ENCODE results near the gene LAPTM5. TPM values are rescaled to one million over a fixed set of nuclear protein-coding genes. Genes with fewer than 3 reads are reported as not detected.

LAPTM5 gene
- total and polyA plus RNA-seq, 2 of the 13 experiments (the other 11 are each of a cell fraction or from before 2014, with no cell fraction given) = 0.41 to 0.86 TPM

- Histone ChIP-seq H3K36me3 (replicated peaks in 1 of 2; ENCODE audit: control insufficient read depth in 1 of 2, insufficient read depth in 2 of 2, low read length in 2 of 2) (no peaks in the 10 kb centered on the region), H2AFZ (ENCODE audit: low read length) (no peak overlapping the region), H3K27me3 (ENCODE audit: control insufficient read depth in 1 of 2, insufficient read depth in 2 of 2, low read length in 2 of 2) (0 out of 5 replicates have a peak, but pooled peaks cover 0 to 10% of the 10 kb centered on the region in 2 experiments), H3K9ac (ENCODE audit: insufficient read depth, low read depth, low read length) (no peak overlapping the region), H4K20me1 (ENCODE audit: insufficient read depth, low read length) (no peaks in the 10 kb centered on the region), H3K4me2 (ENCODE audit: low read depth, low read length) (no peak overlapping the region), H3K9me3 (ENCODE audit: low read length) (no peaks in the 10 kb centered on the region), H3K79me2 (ENCODE audit: insufficient read depth, low read length) (no peaks in the 10 kb centered on the region), H3K4me3 (replicated peaks in 1 of 3; ENCODE audit: insufficient read depth in 1 of 3, low read depth in 2 of 3, low read length in 3 of 3) (no peak overlapping the region), H3K4me1 (ENCODE audit: insufficient read depth, low read length) (peaks cover 34% of the 10 kb centered on the region), H3K27ac (ENCODE audit: extremely low read length, insufficient read depth, low read length) (no peak overlapping the region)
- FAIRE-seq (no peak), ATAC-seq (no peak), DNase-seq (ENCODE audit: low spot score) (no peak)
- in situ Hi-C loops (cut with HindIII; ENCODE audit: extremely low pct_ligation_motif_present, low pct_unique_long_range_greater_than_20kb) (no loop called here), intact Hi-C loops (cut with micrococcal nuclease; ENCODE audit: unreplicated experiment) (no loop called here)
- CTCF ChIA-PET (ENCODE audit: low intra/inter-chr PET ratio, low total read pairs) = no interaction called here
- BruUV-seq (replicated peaks) = no TSS peak
- WGBS (ENCODE audit: low lambda C conversion rate) = 89% methylated on average over 3 of the region's 3 CpGs
- TF ChIP-seq RFXANK (CRISPR knock-in tag; IDR thresholded peaks at IDR 0.05) = no peak
- POLR2A ChIA-PET = no interaction called here
Measured at GRCh38 chr1:30753118-30753517, 4.5 kb downstream of the LAPTM5 start.

- ChIA-PET POLR2A (interaction anchor here (0.8 kb wide), 1 partner anchor 9 kb away, joined by 3 read pairs; no protein-coding TSS in a partner anchor), CTCF (ENCODE audit: low intra/inter-chr PET ratio, low total read pairs) (no interaction called here)
- no peak overlapping the region for H3K9ac ChIP-seq (ENCODE audit: insufficient read depth, low read depth, low read length)
- H3K4me3 ChIP-seq (replicated peaks in 1 of 3; ENCODE audit: insufficient read depth in 1 of 3, low read depth in 2 of 3, low read length in 3 of 3) = no peak overlapping the region
- no TSS peak for BruUV-seq (replicated peaks)
- no peak overlapping the region for H2AFZ ChIP-seq (ENCODE audit: low read length)
- no peaks in the 10 kb centered on the region for H3K36me3 ChIP-seq (replicated peaks in 1 of 2; ENCODE audit: control insufficient read depth in 1 of 2, insufficient read depth in 2 of 2, low read length in 2 of 2)
- in situ Hi-C loops (cut with HindIII; ENCODE audit: extremely low pct_ligation_motif_present, low pct_unique_long_range_greater_than_20kb) = no loop called here
- H3K4me1 ChIP-seq (ENCODE audit: insufficient read depth, low read length) = peaks cover 39% of the 10 kb centered on the region
- ATAC-seq (no peak), FAIRE-seq (no peak), DNase-seq (ENCODE audit: low spot score) (no peak)
- H3K4me2 ChIP-seq (ENCODE audit: low read depth, low read length) = no peak overlapping the region
- H3K9me3 ChIP-seq (ENCODE audit: low read length) = no peaks in the 10 kb centered on the region
- no peaks in the 10 kb centered on the region for H4K20me1 ChIP-seq (ENCODE audit: insufficient read depth, low read length)
- WGBS (ENCODE audit: low lambda C conversion rate) = 45% methylated on average over 9 of the region's 9 CpGs
- no peaks in the 10 kb centered on the region for H3K79me2 ChIP-seq (ENCODE audit: insufficient read depth, low read length)
- 0 out of 5 replicates have a peak, but pooled peaks cover 0 to 5% of the 10 kb centered on the region in 2 experiments for H3K27me3 ChIP-seq (ENCODE audit: control insufficient read depth in 1 of 2, insufficient read depth in 2 of 2, low read length in 2 of 2)
- no peak overlapping the region for H3K27ac ChIP-seq (ENCODE audit: extremely low read length, insufficient read depth, low read length)
- intact Hi-C loops (cut with micrococcal nuclease; ENCODE audit: unreplicated experiment) = no loop called here
- TF ChIP-seq ZBTB7B (CRISPR knock-in tag; IDR thresholded peaks at IDR 0.05) = no peak
- TF ChIP-seq, protein P1, sequence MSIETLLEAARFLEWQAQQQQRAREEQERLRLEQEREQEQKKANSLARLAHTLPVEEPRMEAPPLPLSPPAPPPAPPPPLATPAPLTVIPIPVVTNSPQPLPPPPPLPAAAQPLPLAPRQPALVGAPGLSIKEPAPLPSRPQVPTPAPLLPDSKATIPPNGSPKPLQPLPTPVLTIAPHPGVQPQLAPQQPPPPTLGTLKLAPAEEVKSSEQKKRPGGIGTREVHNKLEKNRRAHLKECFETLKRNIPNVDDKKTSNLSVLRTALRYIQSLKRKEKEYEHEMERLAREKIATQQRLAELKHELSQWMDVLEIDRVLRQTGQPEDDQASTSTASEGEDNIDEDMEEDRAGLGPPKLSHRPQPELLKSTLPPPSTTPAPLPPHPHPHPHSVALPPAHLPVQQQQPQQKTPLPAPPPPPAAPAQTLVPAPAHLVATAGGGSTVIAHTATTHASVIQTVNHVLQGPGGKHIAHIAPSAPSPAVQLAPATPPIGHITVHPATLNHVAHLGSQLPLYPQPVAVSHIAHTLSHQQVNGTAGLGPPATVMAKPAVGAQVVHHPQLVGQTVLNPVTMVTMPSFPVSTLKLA (IDR thresholded peaks at IDR 0.05) = 0 out of 2 replicates have a peak, but pooled peaks have one; percentile 20
Measured at GRCh38 chr1:30752651-30752908, 5.0 kb downstream of the LAPTM5 start.

Data from HepG2 (cell line).